Natural killer cell (primary cell): ENCODE data around the gene ALG11. TPM values are rescaled to one million over a fixed set of nuclear protein-coding genes. Genes with fewer than 3 reads are reported as not detected.

Experiments
- ATAC-seq, 3 donors: fragments of 150-1000 bp in 2 of 3; fragments of 200-7000 bp in 1 of 3; cut with Tn5 transposase; 1 replicate in 1 of 3; 2 replicates in 2 of 3; pipeline ENCODE4 v1.10.0; 2021; ENCODE audit warnings: mild to moderate bottlenecking in 2 of 3, moderate library complexity in 2 of 3
- DNase-seq, 2 donors: peaks; one replicate each; pipeline versions ENCODE4 v3.0.0 to v3.0.0-alpha.2; 2013 to 2021; ENCODE audit warnings: mixed read lengths in 1 of 2
- H3K27ac ChIP-seq: one replicate; pipeline ENCODE4 v1.5.1; 2013; ENCODE audit warnings: mild to moderate bottlenecking, low read length
- H3K27me3 ChIP-seq: one replicate; pipeline ENCODE4 v1.6.1; 2013; ENCODE audit warnings: low read length; ENCODE audit not compliant: control insufficient read depth, insufficient read depth
- H3K36me3 ChIP-seq: one replicate; pipeline ENCODE4 v1.6.1; 2013; ENCODE audit warnings: low read length; ENCODE audit not compliant: control insufficient read depth, insufficient read depth
- H3K4me1 ChIP-seq: one replicate; pipeline ENCODE4 v1.6.1; 2013; ENCODE audit warnings: low read length; ENCODE audit not compliant: control insufficient read depth, insufficient read depth
- H3K4me3 ChIP-seq: one replicate; pipeline ENCODE4 v1.5.1; 2013; ENCODE audit warnings: low read length
- H3K9me3 ChIP-seq: one replicate; pipeline ENCODE4 v1.6.1; 2013; ENCODE audit warnings: low read length; ENCODE audit not compliant: control insufficient read depth, insufficient read depth
- H3K27ac Mint-ChIP-seq, 2 donors: one replicate each; pipeline ENCODE4 v1.8.0; 2022; ENCODE audit warnings: mild to moderate bottlenecking in 2 of 2, mixed read lengths in 2 of 2, moderate library complexity in 1 of 2
- H3K27me3 Mint-ChIP-seq, 2 donors: one replicate each; pipeline ENCODE4 v1.8.0; 2022; ENCODE audit warnings: low read depth in 2 of 2, mixed read lengths in 2 of 2
- H3K36me3 Mint-ChIP-seq: one replicate; pipeline ENCODE4 v1.8.0; 2022; ENCODE audit warnings: mixed read lengths
- H3K4me1 Mint-ChIP-seq, 2 donors: one replicate each; pipeline ENCODE4 v1.8.0; 2022; ENCODE audit warnings: mixed read lengths in 2 of 2
- H3K4me3 Mint-ChIP-seq: one replicate; pipeline ENCODE4 v1.8.0; 2022; ENCODE audit warnings: mild to moderate bottlenecking, moderate library complexity, mixed read lengths
- H3K9me3 Mint-ChIP-seq, 2 donors: one replicate each; pipeline ENCODE4 v1.8.0; 2022; ENCODE audit warnings: mixed read lengths in 2 of 2
- WGBS: methylation state at CpG from one replicate; pipeline ENCODE4 v1.1.7; 2013; ENCODE audit warnings: missing lambda C conversion rate; ENCODE audit not compliant: insufficient coverage; 5-methylcytosine and 5-hydroxymethylcytosine counted together
- intact Hi-C: fragments of 100-400 bp; cut with micrococcal nuclease; formaldehyde crosslinking; loops from one replicate; pipeline ENCODE4 v1.14.2; 2022
- total RNA-seq, 4 donors: library from RNA; stranded (reverse); fragments of 120-200 nt in 1 of 4; gene quantifications; one replicate each; pipeline versions ENCODE4 v1.2.3 to v1.2.4, GENCODE V29; 2013 to 2022
- TF ChIP-seq, protein P1 (sequence below): fragments of 200-600 bp; IDR thresholded peaks from one replicate; pipeline ENCODE4 v1.8.0; 2022; ENCODE audit warnings: antibody characterized with exemption

ALG11 gene
- total RNA-seq, 3 donors from 2014 or later (not counting 1 experiment from before 2014, with no cell fraction given): 30.8 to 35.8 (median 35.2) TPM

DNA sequence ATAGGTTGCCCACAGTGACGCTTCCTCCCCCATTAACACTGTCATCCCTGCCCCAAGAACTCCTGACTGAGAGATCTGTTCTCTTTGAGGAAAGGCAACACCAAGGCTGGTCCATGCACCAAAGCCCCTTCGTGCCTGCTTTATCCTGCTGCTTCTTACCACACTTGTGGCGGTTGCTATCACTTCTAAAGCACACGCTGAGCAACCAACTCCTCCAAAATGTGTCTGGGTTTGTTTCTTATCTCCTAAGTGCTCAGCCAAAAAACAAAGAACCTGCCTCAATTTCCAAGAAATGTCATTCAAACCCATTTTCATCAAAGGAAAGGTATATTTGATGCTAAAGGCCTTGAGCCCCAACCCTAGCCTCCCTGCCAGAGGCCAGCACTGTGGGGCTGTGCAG is 15.6 kb upstream of the ALG11 start:
- TF ChIP-seq, protein P1, sequence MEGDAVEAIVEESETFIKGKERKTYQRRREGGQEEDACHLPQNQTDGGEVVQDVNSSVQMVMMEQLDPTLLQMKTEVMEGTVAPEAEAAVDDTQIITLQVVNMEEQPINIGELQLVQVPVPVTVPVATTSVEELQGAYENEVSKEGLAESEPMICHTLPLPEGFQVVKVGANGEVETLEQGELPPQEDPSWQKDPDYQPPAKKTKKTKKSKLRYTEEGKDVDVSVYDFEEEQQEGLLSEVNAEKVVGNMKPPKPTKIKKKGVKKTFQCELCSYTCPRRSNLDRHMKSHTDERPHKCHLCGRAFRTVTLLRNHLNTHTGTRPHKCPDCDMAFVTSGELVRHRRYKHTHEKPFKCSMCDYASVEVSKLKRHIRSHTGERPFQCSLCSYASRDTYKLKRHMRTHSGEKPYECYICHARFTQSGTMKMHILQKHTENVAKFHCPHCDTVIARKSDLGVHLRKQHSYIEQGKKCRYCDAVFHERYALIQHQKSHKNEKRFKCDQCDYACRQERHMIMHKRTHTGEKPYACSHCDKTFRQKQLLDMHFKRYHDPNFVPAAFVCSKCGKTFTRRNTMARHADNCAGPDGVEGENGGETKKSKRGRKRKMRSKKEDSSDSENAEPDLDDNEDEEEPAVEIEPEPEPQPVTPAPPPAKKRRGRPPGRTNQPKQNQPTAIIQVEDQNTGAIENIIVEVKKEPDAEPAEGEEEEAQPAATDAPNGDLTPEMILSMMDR: no peak
- Mint-ChIP-seq H3K9me3 (no peaks in the 10 kb centered on the region), H3K27me3 (peaks cover 15 to 53% of the 10 kb centered on the region in 2 donors), H3K4me3 (no peak overlapping the region), H3K36me3 (no peaks in the 10 kb centered on the region), H3K27ac (no peak overlapping the region), H3K4me1 (no peaks in the 10 kb centered on the region)
- Histone ChIP-seq H3K9me3 (no peaks in the 10 kb centered on the region), H3K4me3 (no peak overlapping the region), H3K27me3 (no peaks in the 10 kb centered on the region), H3K27ac (no peak overlapping the region), H3K36me3 (no peaks in the 10 kb centered on the region), H3K4me1 (no peaks in the 10 kb centered on the region)
- intact Hi-C loops: no loop called here
- no peak for ATAC-seq
- 83% methylated on average over 4 of the region's 4 CpGs for WGBS
- DNase-seq: no peak

DNA sequence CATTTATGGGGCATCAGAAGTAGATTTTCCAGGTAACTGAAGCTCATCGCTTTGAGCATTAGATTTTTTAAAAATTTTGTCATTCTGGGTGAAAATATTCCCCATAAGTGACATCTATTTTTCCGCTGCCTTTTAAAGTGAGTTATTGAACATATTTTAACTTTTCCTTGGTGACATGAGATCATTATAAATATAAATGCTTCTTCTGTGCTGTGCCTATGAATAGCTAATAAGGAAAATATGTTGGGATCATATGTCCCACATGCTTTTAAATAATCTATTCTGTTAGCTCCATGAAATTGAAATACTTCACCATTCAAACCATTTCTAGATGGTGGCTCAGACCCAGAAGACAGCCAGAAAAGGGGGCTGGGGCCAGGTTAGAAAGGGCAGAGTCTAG is 15.0 kb upstream of the ALG11 start:
- no peaks in the 10 kb centered on the region for H3K36me3 ChIP-seq
- peaks cover 15 to 53% of the 10 kb centered on the region in 2 donors for H3K27me3 Mint-ChIP-seq
- 100% methylated on average over 1 of the region's 2 CpGs for WGBS
- no peaks in the 10 kb centered on the region for H3K9me3 ChIP-seq
- H3K4me3 ChIP-seq: no peak overlapping the region
- ATAC-seq (no peak), DNase-seq (no peak)
- no peaks in the 10 kb centered on the region for H3K4me1 ChIP-seq
- no peaks in the 10 kb centered on the region for H3K36me3 Mint-ChIP-seq
- no peak overlapping the region for H3K4me3 Mint-ChIP-seq
- H3K27ac Mint-ChIP-seq: no peak overlapping the region
- no peaks in the 10 kb centered on the region for H3K4me1 Mint-ChIP-seq
- H3K27ac ChIP-seq: no peak overlapping the region
- H3K27me3 ChIP-seq: no peaks in the 10 kb centered on the region
- intact Hi-C loops: no loop called here
- H3K9me3 Mint-ChIP-seq: no peaks in the 10 kb centered on the region
- TF ChIP-seq, protein P1: no peak

DNA sequence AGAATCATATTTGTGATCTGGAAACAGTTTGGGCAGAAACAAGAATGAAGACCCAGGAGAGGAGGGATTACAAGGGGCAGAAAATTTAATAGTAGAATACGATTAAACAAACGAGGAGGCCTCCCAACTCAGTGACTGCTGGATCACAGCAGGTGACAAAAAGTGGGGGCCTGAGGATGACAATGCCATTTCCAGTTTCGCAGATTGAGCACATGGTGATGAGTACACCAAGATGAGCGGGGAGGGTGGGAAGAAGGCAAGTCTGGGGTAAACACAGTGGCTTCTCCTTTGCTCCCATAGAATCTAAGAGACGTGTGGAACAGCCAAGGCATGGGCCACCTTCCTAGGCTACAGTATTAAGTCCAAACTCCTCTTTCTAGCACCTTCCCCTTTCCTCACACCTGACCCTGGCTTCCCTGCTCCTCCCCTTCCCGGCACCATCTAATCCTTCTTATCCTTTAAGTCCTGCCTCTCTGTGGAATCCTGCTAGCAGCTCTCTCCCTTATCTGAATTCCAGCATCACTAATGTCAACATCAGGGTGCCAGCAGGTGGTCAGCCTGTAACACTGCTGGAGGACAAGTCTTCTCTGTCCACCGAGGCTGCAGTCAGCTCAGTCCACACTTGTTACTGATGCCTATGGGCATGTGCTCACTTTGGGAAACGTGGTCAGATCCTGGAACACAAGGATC is 14.4 kb upstream of the ALG11 start:
- Histone ChIP-seq H3K27me3 (no peaks in the 10 kb centered on the region), H3K27ac (no peak overlapping the region), H3K4me3 (no peak overlapping the region), H3K4me1 (no peaks in the 10 kb centered on the region), H3K9me3 (no peaks in the 10 kb centered on the region), H3K36me3 (no peaks in the 10 kb centered on the region)
- Mint-ChIP-seq H3K36me3 (no peaks in the 10 kb centered on the region), H3K4me3 (no peak overlapping the region), H3K27me3 (peaks cover 15 to 53% of the 10 kb centered on the region in 2 donors), H3K9me3 (no peaks in the 10 kb centered on the region), H3K27ac (no peak overlapping the region), H3K4me1 (no peaks in the 10 kb centered on the region)
- TF ChIP-seq, protein P1: no peak
- intact Hi-C loops: no loop called here
- DNase-seq: no peak
- no peak for ATAC-seq
- 79% methylated on average over 8 of the region's 8 CpGs for WGBS
